SK-N-SH treated with all-trans-retinoic acid at 6 μM for 48 hours (cell line): ENCODE data around the gene OGFOD3.

Experiments
- ATAC-seq: fragments of 200-7000 bp; cut with Tn5 transposase; 3 replicates; pipeline ENCODE4 v1.9.1; 2020; ENCODE audit warnings: mild to moderate bottlenecking, moderate library complexity
- CREB5 ChIP-seq: fragments of 250-450 bp; sonication (Bioruptor Pico); IDR thresholded peaks from 2 replicates; pipeline ENCODE4 v1.5.1; 2020; ENCODE audit warnings: low read depth, mild to moderate bottlenecking, moderate library complexity
- CSRNP3 ChIP-seq: fragments of 250-450 bp; sonication (Bioruptor Pico); IDR thresholded peaks from 2 replicates; pipeline ENCODE4 v1.5.1; 2021; ENCODE audit warnings: mild to moderate bottlenecking, moderate library complexity
- ESRRG ChIP-seq: fragments of 250-450 bp; sonication (Bioruptor Pico); IDR thresholded peaks from 2 replicates; pipeline ENCODE4 v1.6.1; 2021; ENCODE audit warnings: mild to moderate bottlenecking
- PATZ1 ChIP-seq: fragments of 250-450 bp; sonication (Bioruptor Pico); IDR thresholded peaks from 2 replicates; pipeline ENCODE4 v1.8.0; 2020; ENCODE audit warnings: mild to moderate bottlenecking, moderate library complexity, borderline replicate concordance
- POU6F1 ChIP-seq: fragments of 250-450 bp; sonication (Bioruptor Pico); IDR thresholded peaks from 2 replicates; pipeline ENCODE4 v1.8.0; 2021; ENCODE audit warnings: low read depth, mild to moderate bottlenecking, moderate library complexity, borderline replicate concordance
- PPARA ChIP-seq: fragments of 250-450 bp; sonication (Bioruptor Pico); IDR thresholded peaks from 2 replicates; pipeline ENCODE4 v1.5.0; 2020; ENCODE audit warnings: mild to moderate bottlenecking, borderline replicate concordance
- RARB ChIP-seq: fragments of 250-450 bp; sonication (Bioruptor Pico); IDR thresholded peaks from 2 replicates; pipeline ENCODE4 v1.8.0; 2021; ENCODE audit warnings: mild to moderate bottlenecking, moderate library complexity
- SNAI2 ChIP-seq: fragments of 250-450 bp; sonication (Bioruptor Pico); IDR thresholded peaks from 2 replicates; pipeline ENCODE4 v1.5.0; 2020; ENCODE audit warnings: mild to moderate bottlenecking, moderate library complexity
- TCF4 ChIP-seq: fragments of 250-450 bp; sonication (Bioruptor Pico); IDR thresholded peaks from 2 replicates; pipeline ENCODE4 v1.8.0; 2021; ENCODE audit warnings: mild to moderate bottlenecking, moderate library complexity, borderline replicate concordance
- TOX ChIP-seq: fragments of 250-450 bp; sonication (Bioruptor Pico); IDR thresholded peaks from 2 replicates; pipeline ENCODE4 v1.8.0; 2021; ENCODE audit warnings: mild to moderate bottlenecking, moderate library complexity, borderline replicate concordance
- TSHZ2 ChIP-seq: fragments of 250-450 bp; sonication (Bioruptor Pico); IDR thresholded peaks from 2 replicates; pipeline ENCODE4 v1.5.0; 2020; ENCODE audit warnings: mild to moderate bottlenecking, moderate library complexity
- ZC3H10 ChIP-seq: fragments of 250-450 bp; sonication (Bioruptor Pico); IDR thresholded peaks from 2 replicates; pipeline ENCODE4 v1.5.1; 2021; ENCODE audit warnings: mild to moderate bottlenecking, moderate library complexity
- ZFP3 ChIP-seq: fragments of 250-450 bp; sonication (Bioruptor Pico); IDR thresholded peaks from 2 replicates; pipeline ENCODE4 v1.5.0; 2020; ENCODE audit warnings: mild to moderate bottlenecking, moderate library complexity
- ZFP30 ChIP-seq: fragments of 450-650 bp; formaldehyde crosslinking; IDR thresholded peaks from 2 replicates; pipeline ENCODE4 v1.5.0; 2022; ENCODE audit warnings: mild to moderate bottlenecking, moderate library complexity
- ZNF565 ChIP-seq: fragments of 450-650 bp; formaldehyde crosslinking; conservative IDR thresholded peaks from 2 replicates; pipeline ENCODE4 v1.5.0; 2020; ENCODE audit warnings: low read depth, mild to moderate bottlenecking, moderate library complexity
- ZNF70 ChIP-seq: fragments of 450-650 bp; formaldehyde crosslinking; IDR thresholded peaks from 2 replicates; pipeline ENCODE4 v1.5.0; 2020; ENCODE audit warnings: mild to moderate bottlenecking, moderate library complexity
- ZNF8 ChIP-seq: fragments of 450-650 bp; formaldehyde crosslinking; IDR thresholded peaks from 2 replicates; pipeline ENCODE4 v1.5.0; 2020; ENCODE audit warnings: mild to moderate bottlenecking, moderate library complexity

OGFOD3 gene

GRCh38 chr17:82416264-82416663 lies 2.1 kb downstream of the OGFOD3 start:
- ATAC-seq, result no peak
- TF ChIP-seq RARB (no peak), CSRNP3 (CRISPR knock-in tag) (no peak)

- no peak for ATAC-seq
- TF ChIP-seq RARB, result no peak
- TF ChIP-seq POU6F1, result no peak
- TF ChIP-seq CREB5 (CRISPR knock-in tag), result no peak
- TF ChIP-seq CSRNP3 (CRISPR knock-in tag), result no peak
- TF ChIP-seq ZFP30 (CRISPR knock-in tag), result no peak
- no peak for TF ChIP-seq TOX (CRISPR knock-in tag)
- no peak for TF ChIP-seq ZC3H10 (CRISPR knock-in tag)
- no peak for TF ChIP-seq ZNF70 (CRISPR knock-in tag)
- no peak for TF ChIP-seq SNAI2
- TF ChIP-seq PPARA, result no peak
- TF ChIP-seq ZFP3 (CRISPR knock-in tag), result no peak
- no peak for TF ChIP-seq TCF4
- TF ChIP-seq ZNF565 (CRISPR knock-in tag), result no peak
- TF ChIP-seq TSHZ2 (CRISPR knock-in tag), result no peak
- TF ChIP-seq ESRRG, result no peak
- no peak for TF ChIP-seq ZNF8
Observed at GRCh38 chr17:82415786-82416185, 2.6 kb downstream of the OGFOD3 start.

GRCh38 chr17:82415336-82415735 lies 3.0 kb downstream of the OGFOD3 start:
- ATAC-seq, result no peak
- no peak for TF ChIP-seq PATZ1 (CRISPR knock-in tag)
- no peak for TF ChIP-seq CSRNP3 (CRISPR knock-in tag)
- no peak for TF ChIP-seq ZFP30 (CRISPR knock-in tag)
